Gastrocnemius medialis (tissue), 4 donors: ENCODE measurements around the gene ITGA2B. TPM values are rescaled to one million over a fixed set of nuclear protein-coding genes. Genes with fewer than 3 reads are reported as not detected.

Source experiments
- ATAC-seq, 2 donors: fragments of 150-250 bp; one replicate each; pipeline ENCODE4 v1.9.1; 2016
- DNase-seq, 2 donors: peaks; one replicate each; pipeline ENCODE4 v3.0.0-alpha.2; 2019
- H3K27ac ChIP-seq, 4 donors: fragments of 200-600 bp; sonication (generic); 1 replicate in 1 of 4; 2 replicates in 3 of 4; pipeline ENCODE4 v1.5.1; 2016 to 2018; ENCODE audit warnings: mild to moderate bottlenecking in 2 of 4, moderate library complexity in 1 of 4
- H3K27me3 ChIP-seq, 3 donors: fragments of 200-600 bp; sonication (generic) in 2 of 3; 1 replicate in 1 of 3; 2 replicates in 2 of 3; pipeline versions ENCODE4 v1.5.1 to v1.6.0; 2016 to 2019; ENCODE audit warnings: mild to moderate bottlenecking in 1 of 3, moderate library complexity in 1 of 3
- H3K36me3 ChIP-seq, 2 donors: fragments of 200-600 bp; sonication (generic) in 1 of 2; one replicate each; pipeline ENCODE4 v1.5.1; 2017 to 2018
- H3K4me1 ChIP-seq, 2 donors: fragments of 200-600 bp; sonication (generic) in 1 of 2; one replicate each; pipeline ENCODE4 v1.5.1; 2016 to 2017; ENCODE audit warnings: mild to moderate bottlenecking in 2 of 2
- H3K4me3 ChIP-seq, 4 donors: fragments of 200-600 bp; sonication (generic) in 3 of 4; 1 replicate in 1 of 4; 2 replicates in 3 of 4; pipeline ENCODE4 v1.5.1; 2016 to 2019; ENCODE audit warnings: mild to moderate bottlenecking in 2 of 4
- H3K9me3 ChIP-seq, 3 donors: fragments of 200-600 bp; sonication (generic) in 2 of 3; 1 replicate in 1 of 3; 2 replicates in 2 of 3; pipeline ENCODE4 v1.5.1; 2016 to 2019
- CTCF ChIP-seq, 5 experiments: fragments of 450-650 bp in 3 of 5; fragments of 200-600 bp in 2 of 5; sonication (generic) in 2 of 5; IDR thresholded peaks in 4 of 5; conservative IDR thresholded peaks in 1 of 5; 1 replicate in 4 of 5; 2 replicates in 1 of 5; pipeline ENCODE4 v1.5.1; 2016 to 2019; ENCODE audit warnings: antibody characterized with exemption in 5 of 5, mild to moderate bottlenecking in 3 of 5, moderate library complexity in 3 of 5
- POLR2A ChIP-seq, 2 donors: fragments of 450-650 bp; IDR thresholded peaks; one replicate each; pipeline ENCODE4 v1.6.1; 2017; ENCODE audit warnings: antibody characterized with exemption in 2 of 2, mild to moderate bottlenecking in 2 of 2, moderate library complexity in 2 of 2
- in situ Hi-C, 4 donors: fragments of 200-750 bp; cut with MboI; loops; one replicate each; pipeline versions ENCODE4 v1.15.0 to v1.8.0; 2017; ENCODE audit warnings: low sequenced_read_pairs in 4 of 4
- intact Hi-C: fragments of 100-400 bp; cut with DNase I; formaldehyde crosslinking; loops from one replicate; pipeline ENCODE4 v1.15.1; 2023; ENCODE audit warnings: low total_unique reads
- total RNA-seq, 4 donors: library from RNA; depleted of rRNA; stranded (reverse); fragments of >200 nt; gene quantifications; one replicate each; pipeline versions ENCODE4 v1.1.0 to v1.2.3, GENCODE V29; 2016

Gene ITGA2B
- total RNA-seq, 4 donors from 2014 or later = 0.33 TPM; not detected in 3

GRCh38 chr17:44400226-44400847 lies 10.9 kb upstream of the ITGA2B start:
- peak in 1 of 2 donors; percentile 47 for ATAC-seq
- H3K4me3 ChIP-seq = no peak overlapping the region
- H3K36me3 ChIP-seq = peaks cover 6 to 71% of the 10 kb centered on the region in 2 donors
- H3K27me3 ChIP-seq = no peaks in the 10 kb centered on the region
- TF ChIP-seq POLR2A (IDR thresholded peaks at IDR 0.05) (no peak), CTCF (IDR thresholded peaks at IDR 0.05 in 4 of 5, conservative IDR thresholded peaks at IDR 0.05 in 1 of 5) (peak; percentile 35 to 57 (median 53))
- in situ Hi-C loops = loop anchor here in 3 of 4 donors (5.0 to 10.0 kb wide), 3 partner anchors 94 to 122 kb away; no protein-coding TSS in a partner anchor
- no peak for DNase-seq
- peak overlapping the region in 2 of 4 donors; percentile 10 to 25 for H3K27ac ChIP-seq
- intact Hi-C loops = loop anchor here (1.0 to 5.0 kb wide), 2 partner anchors 102 to 123 kb away; partner anchors contain the start of gene GPATCH8
- no peaks in the 10 kb centered on the region for H3K9me3 ChIP-seq
- no peaks in the 10 kb centered on the region for H3K4me1 ChIP-seq

GRCh38 chr17:44398692-44399691 lies 9.5 kb upstream of the ITGA2B start:
- in situ Hi-C loops (no loop called here), intact Hi-C loops (no loop called here)
- H3K36me3 ChIP-seq = peaks cover 3 to 59% of the 10 kb centered on the region in 2 donors
- no peak overlapping the region for H3K27ac ChIP-seq
- no peaks in the 10 kb centered on the region for H3K4me1 ChIP-seq
- no peak overlapping the region for H3K4me3 ChIP-seq
- DNase-seq (no peak), ATAC-seq (peak in 1 of 2 donors; percentile 26)
- TF ChIP-seq CTCF (IDR thresholded peaks at IDR 0.05 in 4 of 5, conservative IDR thresholded peaks at IDR 0.05 in 1 of 5) (no peak), POLR2A (IDR thresholded peaks at IDR 0.05) (no peak)
- H3K9me3 ChIP-seq = no peaks in the 10 kb centered on the region
- no peaks in the 10 kb centered on the region for H3K27me3 ChIP-seq

DNA sequence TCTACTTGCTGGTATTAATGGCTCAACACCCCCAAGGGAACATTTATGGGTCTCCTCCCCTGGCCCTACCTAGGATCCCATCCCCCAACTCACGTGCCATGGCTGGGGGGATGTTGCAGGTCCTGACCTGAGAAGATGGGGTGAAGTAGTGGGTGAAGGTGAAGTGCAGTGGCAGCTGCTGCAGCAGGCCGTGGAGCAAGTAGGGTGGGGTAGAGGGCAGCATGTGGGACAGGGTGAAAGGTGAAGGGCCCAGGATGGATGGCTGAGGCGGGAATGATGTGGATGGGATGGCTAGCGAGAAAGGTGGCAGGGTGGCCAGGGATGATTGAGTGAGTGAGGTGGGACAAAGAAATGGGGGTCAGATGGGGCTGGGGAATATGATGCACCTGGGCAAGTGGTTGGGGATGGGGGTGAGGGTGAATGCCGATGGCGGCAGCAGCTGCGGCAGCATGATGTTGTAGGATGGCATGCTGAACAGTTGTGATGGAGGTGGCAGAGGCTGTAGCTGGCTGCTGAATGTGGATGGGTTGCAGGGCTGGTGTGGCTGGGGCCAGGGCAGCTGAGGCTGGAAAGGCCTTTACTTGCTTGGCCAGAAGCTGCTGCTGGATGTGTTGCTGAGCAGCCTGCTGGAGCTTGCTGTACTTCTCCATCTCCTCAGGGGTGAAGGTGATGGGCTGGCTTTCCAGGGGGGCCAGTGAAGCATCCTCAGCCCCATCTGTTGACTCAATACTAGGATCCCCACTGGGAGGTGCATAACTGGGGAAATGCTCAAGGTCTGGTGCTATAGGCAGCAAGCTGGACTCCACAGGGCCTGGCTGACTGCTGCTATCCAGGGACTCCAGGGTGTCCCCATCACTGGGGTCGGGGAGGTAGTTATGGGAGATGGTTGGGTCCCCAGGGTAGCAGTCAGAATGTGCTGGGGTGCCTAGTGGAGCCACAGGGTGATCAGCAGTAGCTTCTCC lies 8.3 kb upstream of the ITGA2B start:
- intact Hi-C loops (no loop called here), in situ Hi-C loops (no loop called here)
- no peak for DNase-seq
- H3K27ac ChIP-seq = no peak overlapping the region
- H3K27me3 ChIP-seq = no peaks in the 10 kb centered on the region
- no peak overlapping the region for H3K4me3 ChIP-seq
- no peak for TF ChIP-seq CTCF (IDR thresholded peaks at IDR 0.05 in 4 of 5, conservative IDR thresholded peaks at IDR 0.05 in 1 of 5)
- no peak for TF ChIP-seq POLR2A (IDR thresholded peaks at IDR 0.05)
- H3K4me1 ChIP-seq = no peaks in the 10 kb centered on the region
- no peaks in the 10 kb centered on the region for H3K9me3 ChIP-seq
- H3K36me3 ChIP-seq = peaks cover 0 to 47% of the 10 kb centered on the region in 2 donors
- ATAC-seq = no peak

DNA sequence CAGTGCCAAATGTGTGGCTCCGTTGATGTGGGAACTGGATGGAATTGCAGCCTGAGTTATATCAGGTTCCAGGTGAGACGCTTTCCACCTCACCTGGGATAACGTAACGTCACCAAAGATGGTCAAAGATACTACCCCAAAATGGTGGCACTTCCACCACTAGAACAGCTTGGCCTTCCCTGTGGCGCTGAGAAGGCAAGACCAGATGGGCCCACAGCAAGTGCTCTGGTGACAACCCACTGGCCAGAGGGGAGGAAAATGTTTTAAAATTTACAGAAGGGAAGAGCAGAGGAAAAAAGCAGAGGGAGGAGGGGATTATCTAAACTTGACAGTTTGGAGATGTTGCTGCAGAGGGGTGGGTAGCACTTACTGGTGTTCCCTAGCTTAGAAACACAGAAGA lies 7.5 kb upstream of the ITGA2B start:
- no peaks in the 10 kb centered on the region for H3K9me3 ChIP-seq
- DNase-seq (no peak), ATAC-seq (no peak)
- in situ Hi-C loops = no loop called here
- intact Hi-C loops = no loop called here
- H3K4me3 ChIP-seq = no peak overlapping the region
- peaks cover 0 to 43% of the 10 kb centered on the region in 2 donors for H3K36me3 ChIP-seq
- no peaks in the 10 kb centered on the region for H3K27me3 ChIP-seq
- no peak overlapping the region for H3K27ac ChIP-seq
- TF ChIP-seq CTCF (IDR thresholded peaks at IDR 0.05 in 4 of 5, conservative IDR thresholded peaks at IDR 0.05 in 1 of 5) (no peak), POLR2A (IDR thresholded peaks at IDR 0.05) (no peak)
- no peaks in the 10 kb centered on the region for H3K4me1 ChIP-seq
